Fibroblast of mammary gland (primary cell): ENCODE results near the gene FAM13A.

ENCODE experiments used
- DNase-seq: peaks from one replicate; pipeline ENCODE4 v3.0.0-alpha.2; 2010; ENCODE audit warnings: low read depth
- H3K4me3 ChIP-seq: 2 replicates; pipeline ENCODE4 v1.5.1; 2011; ENCODE audit warnings: low read depth, mild to moderate bottlenecking, low read length, moderate library complexity; ENCODE audit not compliant: control insufficient read depth
- TF ChIP-seq, protein P1 (sequence below): conservative IDR thresholded peaks from 2 replicates; pipeline ENCODE4 v1.5.1; 2011; ENCODE audit warnings: low read depth, low read length, inconsistent platforms; ENCODE audit not compliant: control insufficient read depth, insufficient read depth

The FAM13A gene

DNA sequence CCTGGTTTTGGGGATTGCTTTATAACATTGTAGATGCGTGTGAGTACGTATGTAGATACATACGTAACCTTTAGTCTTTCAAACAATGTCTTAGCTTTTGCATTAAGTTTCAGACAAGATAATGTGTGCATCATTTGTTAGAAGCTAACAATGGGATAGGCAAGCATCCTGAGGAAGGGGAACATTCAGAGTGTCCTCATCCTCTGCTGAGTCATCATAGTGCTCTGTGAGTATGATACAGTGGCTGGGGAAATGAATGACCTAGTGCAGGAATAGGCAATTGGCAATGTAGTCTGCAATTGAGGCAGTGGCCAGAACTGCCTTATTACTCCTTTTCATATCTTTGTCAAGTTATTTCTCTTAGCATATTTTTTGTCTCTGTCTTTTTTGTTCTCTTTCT, 366.6 kb downstream of the FAM13A start:
- no peak overlapping the region for H3K4me3 ChIP-seq
- peak; percentile 82 for DNase-seq
- TF ChIP-seq, protein P1, sequence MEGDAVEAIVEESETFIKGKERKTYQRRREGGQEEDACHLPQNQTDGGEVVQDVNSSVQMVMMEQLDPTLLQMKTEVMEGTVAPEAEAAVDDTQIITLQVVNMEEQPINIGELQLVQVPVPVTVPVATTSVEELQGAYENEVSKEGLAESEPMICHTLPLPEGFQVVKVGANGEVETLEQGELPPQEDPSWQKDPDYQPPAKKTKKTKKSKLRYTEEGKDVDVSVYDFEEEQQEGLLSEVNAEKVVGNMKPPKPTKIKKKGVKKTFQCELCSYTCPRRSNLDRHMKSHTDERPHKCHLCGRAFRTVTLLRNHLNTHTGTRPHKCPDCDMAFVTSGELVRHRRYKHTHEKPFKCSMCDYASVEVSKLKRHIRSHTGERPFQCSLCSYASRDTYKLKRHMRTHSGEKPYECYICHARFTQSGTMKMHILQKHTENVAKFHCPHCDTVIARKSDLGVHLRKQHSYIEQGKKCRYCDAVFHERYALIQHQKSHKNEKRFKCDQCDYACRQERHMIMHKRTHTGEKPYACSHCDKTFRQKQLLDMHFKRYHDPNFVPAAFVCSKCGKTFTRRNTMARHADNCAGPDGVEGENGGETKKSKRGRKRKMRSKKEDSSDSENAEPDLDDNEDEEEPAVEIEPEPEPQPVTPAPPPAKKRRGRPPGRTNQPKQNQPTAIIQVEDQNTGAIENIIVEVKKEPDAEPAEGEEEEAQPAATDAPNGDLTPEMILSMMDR: no peak

DNA sequence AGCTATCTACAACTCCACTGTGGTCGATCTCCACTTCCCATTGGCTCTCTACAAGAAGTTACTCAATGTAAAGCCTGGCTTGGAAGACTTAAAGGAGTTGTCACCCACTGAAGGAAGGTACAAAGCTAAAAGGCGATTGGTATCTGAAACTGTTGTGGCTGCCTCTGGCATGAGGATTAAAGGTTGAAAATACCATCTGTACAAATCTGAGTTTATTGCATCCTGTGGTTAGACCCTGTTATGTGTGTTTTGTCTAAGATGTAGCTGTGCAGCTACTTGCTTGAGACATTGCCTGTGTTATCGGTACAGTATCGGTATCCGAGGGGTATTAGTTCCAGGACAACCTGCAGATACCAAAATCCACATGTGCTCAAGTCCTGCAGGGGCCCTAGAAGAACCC, 375.8 kb downstream of the FAM13A start:
- no peak for DNase-seq
- TF ChIP-seq, protein P1: no peak
- no peak overlapping the region for H3K4me3 ChIP-seq
